Dendritic cell treated with granulocyte-macrophage colony-stimulating factor and Interleukin-4, amounts not matched to agents 40 ng/mL and 50 ng/mL, for 4 days (primary cell): ENCODE measurements around the gene CDH18.

ENCODE experiments used
- H3K27ac Mint-ChIP-seq: one replicate; pipeline ENCODE4 v1.8.0; 2022; ENCODE audit warnings: mild to moderate bottlenecking, mixed read lengths
- H3K27me3 Mint-ChIP-seq: one replicate; pipeline ENCODE4 v1.8.0; 2022; ENCODE audit warnings: mild to moderate bottlenecking, mixed read lengths
- H3K36me3 Mint-ChIP-seq: one replicate; pipeline ENCODE4 v1.8.0; 2022; ENCODE audit warnings: low read depth, mixed read lengths
- H3K4me1 Mint-ChIP-seq: one replicate; pipeline ENCODE4 v1.8.0; 2022; ENCODE audit warnings: low read depth, mixed read lengths
- H3K4me3 Mint-ChIP-seq: one replicate; pipeline ENCODE4 v1.8.0; 2022; ENCODE audit warnings: mild to moderate bottlenecking, moderate library complexity, mixed read lengths
- H3K9me3 Mint-ChIP-seq: one replicate; pipeline ENCODE4 v1.8.0; 2022; ENCODE audit warnings: mixed read lengths
- intact Hi-C: fragments of 100-400 bp; cut with micrococcal nuclease; formaldehyde crosslinking; loops from one replicate; pipeline ENCODE4 v1.15.0; 2022

CDH18 gene

DNA sequence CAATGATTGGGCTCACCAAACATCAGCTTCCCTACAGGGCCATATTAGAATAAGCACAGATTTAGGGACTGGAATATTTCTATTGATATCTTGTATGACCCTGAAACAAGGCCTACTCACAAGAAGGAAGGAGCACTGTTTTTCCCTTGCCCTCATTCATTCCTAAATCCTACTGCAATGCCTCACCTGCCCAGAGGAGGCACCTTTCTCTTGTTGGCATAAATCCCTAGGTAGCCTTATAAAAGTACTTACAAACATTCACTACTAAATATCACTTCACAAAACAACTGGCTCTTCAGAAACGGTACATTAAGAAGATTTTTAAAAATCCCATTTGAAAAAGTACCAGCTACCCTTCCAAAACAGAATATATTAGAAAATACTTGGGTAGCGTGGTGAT, 449.4 kb downstream of the CDH18 start:
- Mint-ChIP-seq H3K4me3 (no peak overlapping the region), H3K36me3 (no peaks in the 10 kb centered on the region), H3K27ac (no peak overlapping the region), H3K4me1 (no peaks in the 10 kb centered on the region), H3K27me3 (no peaks in the 10 kb centered on the region), H3K9me3 (peaks cover 14% of the 10 kb centered on the region)
- intact Hi-C loops = no loop called here

DNA sequence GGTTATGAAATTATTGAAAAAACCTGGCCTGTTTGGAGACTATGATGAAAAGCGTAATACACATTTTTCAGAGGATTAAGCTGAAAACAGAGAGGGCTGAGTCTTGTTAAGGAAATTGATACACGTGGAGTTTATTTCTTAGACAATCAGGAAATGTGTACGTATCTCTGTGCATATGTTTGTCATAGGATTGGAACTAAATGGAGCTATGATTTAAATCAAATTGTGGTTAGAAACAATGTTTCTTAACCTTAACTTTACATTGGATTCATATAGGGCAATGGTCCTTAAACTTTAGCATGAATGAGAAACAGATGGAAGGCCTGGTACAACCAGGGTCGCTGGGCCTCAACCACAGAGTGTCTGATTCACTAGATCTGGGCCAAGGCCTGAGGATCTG, 451.6 kb downstream of the CDH18 start:
- Mint-ChIP-seq H3K36me3 (no peaks in the 10 kb centered on the region), H3K4me3 (no peak overlapping the region), H3K9me3 (peaks cover 20% of the 10 kb centered on the region), H3K27ac (no peak overlapping the region), H3K4me1 (no peaks in the 10 kb centered on the region), H3K27me3 (no peaks in the 10 kb centered on the region)
- intact Hi-C loops = no loop called here

DNA sequence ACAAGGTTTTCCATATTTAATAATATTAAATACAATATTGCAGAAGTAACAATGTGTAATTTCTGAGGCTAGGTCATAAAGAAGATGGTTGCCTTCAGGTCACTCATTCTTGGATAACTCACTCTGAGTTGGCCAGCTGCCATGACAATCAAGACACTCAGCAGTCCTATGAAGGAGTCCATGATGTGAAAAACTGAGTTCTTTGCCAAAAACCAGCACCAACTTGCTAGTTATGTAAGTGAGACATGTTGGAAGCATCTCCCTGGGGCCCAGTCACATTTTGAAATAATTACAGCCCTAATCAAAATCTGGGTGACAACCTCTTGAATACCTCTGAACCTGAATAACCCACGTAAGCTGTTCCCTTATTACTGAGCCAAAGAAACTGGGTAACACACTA, 453.2 kb downstream of the CDH18 start:
- intact Hi-C loops = no loop called here
- H3K4me3 Mint-ChIP-seq = no peak overlapping the region

GRCh38 chr5:19532936-19533335, 455.1 kb downstream of the CDH18 start:
- intact Hi-C loops = no loop called here
- Mint-ChIP-seq H3K9me3 (peaks cover 16% of the 10 kb centered on the region), H3K4me3 (no peak overlapping the region), H3K27me3 (no peaks in the 10 kb centered on the region), H3K4me1 (no peaks in the 10 kb centered on the region), H3K27ac (no peak overlapping the region), H3K36me3 (no peaks in the 10 kb centered on the region)

More for the DNA sequence above, 453.2 kb downstream of the CDH18 start:
- H3K9me3 Mint-ChIP-seq = peaks cover 16% of the 10 kb centered on the region
- H3K27ac Mint-ChIP-seq = no peak overlapping the region
- H3K4me1 Mint-ChIP-seq = no peaks in the 10 kb centered on the region
- H3K27me3 Mint-ChIP-seq = no peaks in the 10 kb centered on the region
- no peaks in the 10 kb centered on the region for H3K36me3 Mint-ChIP-seq

GRCh38 chr5:19531374-19531952, 456.5 kb downstream of the CDH18 start:
- Mint-ChIP-seq H3K27me3 (no peaks in the 10 kb centered on the region), H3K27ac (no peak overlapping the region), H3K4me1 (no peaks in the 10 kb centered on the region), H3K36me3 (no peaks in the 10 kb centered on the region), H3K4me3 (no peak overlapping the region), H3K9me3 (peaks cover 16% of the 10 kb centered on the region)
- intact Hi-C loops = no loop called here

GRCh38 chr5:19519448-19519847, 468.6 kb downstream of the CDH18 start:
- Mint-ChIP-seq H3K27me3 (no peaks in the 10 kb centered on the region), H3K36me3 (no peaks in the 10 kb centered on the region), H3K9me3 (peaks cover 9% of the 10 kb centered on the region), H3K4me3 (no peak overlapping the region), H3K4me1 (no peaks in the 10 kb centered on the region), H3K27ac (no peak overlapping the region)
- intact Hi-C loops = no loop called here

- Mint-ChIP-seq H3K27ac (no peak overlapping the region), H3K36me3 (no peaks in the 10 kb centered on the region), H3K4me1 (no peaks in the 10 kb centered on the region), H3K9me3 (no peaks in the 10 kb centered on the region), H3K27me3 (no peaks in the 10 kb centered on the region), H3K4me3 (no peak overlapping the region)
- intact Hi-C loops = no loop called here
Observed at GRCh38 chr5:19498852-19499251, 489.1 kb downstream of the CDH18 start.

GRCh38 chr5:19497229-19497815, 490.7 kb downstream of the CDH18 start:
- Mint-ChIP-seq H3K9me3 (no peaks in the 10 kb centered on the region), H3K27me3 (no peaks in the 10 kb centered on the region), H3K4me3 (no peak overlapping the region), H3K4me1 (no peaks in the 10 kb centered on the region), H3K36me3 (no peaks in the 10 kb centered on the region), H3K27ac (no peak overlapping the region)
- intact Hi-C loops = no loop called here

DNA sequence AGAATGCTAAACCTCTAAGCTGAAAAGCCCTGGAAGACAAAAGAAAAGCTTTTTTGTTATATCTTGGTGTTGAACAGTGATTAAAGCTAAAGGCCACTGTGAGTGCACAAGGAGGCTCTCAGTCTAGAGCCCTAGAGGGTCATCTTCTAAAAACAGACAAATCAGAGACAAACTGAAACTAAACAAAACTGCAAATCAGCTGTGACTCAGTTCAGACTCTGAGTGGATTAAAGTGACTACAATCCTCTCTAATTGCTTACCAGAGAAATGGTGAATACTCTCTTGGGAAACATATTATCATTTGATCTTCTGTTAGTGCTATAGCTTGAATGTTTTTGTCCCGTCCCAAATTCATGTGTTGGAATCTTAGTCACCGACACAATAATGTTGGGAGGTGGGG, 491.9 kb downstream of the CDH18 start:
- intact Hi-C loops = no loop called here
- no peaks in the 10 kb centered on the region for H3K4me1 Mint-ChIP-seq
- H3K9me3 Mint-ChIP-seq = no peaks in the 10 kb centered on the region
- no peaks in the 10 kb centered on the region for H3K36me3 Mint-ChIP-seq
- no peak overlapping the region for H3K4me3 Mint-ChIP-seq
- H3K27ac Mint-ChIP-seq = no peak overlapping the region
- H3K27me3 Mint-ChIP-seq = no peaks in the 10 kb centered on the region

- Mint-ChIP-seq H3K4me1 (no peaks in the 10 kb centered on the region), H3K9me3 (no peaks in the 10 kb centered on the region), H3K4me3 (no peak overlapping the region), H3K27ac (no peak overlapping the region), H3K27me3 (no peaks in the 10 kb centered on the region), H3K36me3 (no peaks in the 10 kb centered on the region)
- intact Hi-C loops = no loop called here
Observed at GRCh38 chr5:19492861-19493260, 495.1 kb downstream of the CDH18 start.

DNA sequence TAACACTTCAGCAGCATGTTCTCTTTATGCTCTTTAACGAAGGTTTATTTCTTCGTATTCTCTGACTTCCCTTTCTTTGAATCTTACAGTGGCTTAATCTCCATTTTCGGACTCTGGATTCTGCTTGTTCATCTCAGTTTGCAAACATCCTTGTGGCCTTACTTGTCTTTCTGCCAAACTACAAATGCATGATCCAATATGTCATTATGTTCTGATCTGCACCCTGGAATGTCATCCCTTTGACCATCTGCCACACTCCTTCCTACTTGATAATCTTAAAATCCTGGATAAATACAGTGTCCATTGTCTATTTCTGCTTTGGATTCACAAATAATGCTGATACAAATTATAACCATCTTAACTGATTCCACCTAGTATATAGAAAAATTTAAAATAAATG, 499.2 kb downstream of the CDH18 start:
- Mint-ChIP-seq H3K9me3 (peaks cover 22% of the 10 kb centered on the region), H3K4me3 (no peak overlapping the region), H3K27me3 (no peaks in the 10 kb centered on the region), H3K27ac (no peak overlapping the region), H3K36me3 (no peaks in the 10 kb centered on the region), H3K4me1 (no peaks in the 10 kb centered on the region)
- intact Hi-C loops = no loop called here

DNA sequence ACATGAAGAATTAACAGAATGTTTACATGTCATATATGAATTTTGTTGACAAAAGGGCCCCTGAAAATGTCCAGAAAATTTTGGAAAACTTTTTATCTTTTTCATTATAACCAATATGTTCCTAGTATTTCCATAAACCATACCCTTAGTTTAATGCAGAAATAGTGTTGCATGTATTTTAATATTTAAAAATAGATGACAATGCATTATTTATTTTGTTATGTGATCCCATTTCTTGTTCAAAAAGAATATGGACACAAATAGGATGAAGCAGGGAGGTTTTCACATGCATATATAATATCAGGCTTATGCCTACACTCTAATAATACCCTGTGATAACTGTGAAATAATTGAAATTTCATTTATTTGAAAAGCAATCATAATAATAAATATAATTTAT, 500.5 kb downstream of the CDH18 start:
- H3K36me3 Mint-ChIP-seq = no peaks in the 10 kb centered on the region
- no peaks in the 10 kb centered on the region for H3K27me3 Mint-ChIP-seq
- H3K9me3 Mint-ChIP-seq = peaks cover 32% of the 10 kb centered on the region
- intact Hi-C loops = no loop called here
- H3K4me3 Mint-ChIP-seq = no peak overlapping the region
- H3K4me1 Mint-ChIP-seq = no peaks in the 10 kb centered on the region
- H3K27ac Mint-ChIP-seq = no peak overlapping the region

GRCh38 chr5:19479562-19479961, 508.4 kb downstream of the CDH18 start:
- Mint-ChIP-seq H3K4me1 (no peaks in the 10 kb centered on the region), H3K4me3 (no peak overlapping the region), H3K27me3 (no peaks in the 10 kb centered on the region), H3K9me3 (peaks cover 48% of the 10 kb centered on the region), H3K27ac (no peak overlapping the region), H3K36me3 (no peaks in the 10 kb centered on the region)
- intact Hi-C loops = no loop called here

DNA sequence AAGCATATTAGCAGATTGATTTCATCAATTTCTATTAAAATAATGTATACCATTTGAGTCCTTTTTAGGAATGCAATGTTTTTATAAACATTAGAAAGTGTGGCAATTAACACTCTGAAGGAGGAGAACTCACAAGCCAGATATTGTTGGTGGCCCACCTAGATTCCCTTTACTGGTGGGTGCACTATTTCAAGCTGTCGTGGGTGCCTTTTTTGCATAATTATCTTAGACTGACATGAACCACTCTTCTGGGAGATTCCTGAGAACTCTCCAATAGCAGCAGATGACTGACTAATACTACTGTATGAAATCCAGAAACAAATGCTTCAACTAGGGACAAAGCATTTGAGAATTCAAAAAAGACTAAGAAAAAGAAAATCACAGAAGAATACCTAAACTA, 526.0 kb downstream of the CDH18 start:
- H3K36me3 Mint-ChIP-seq = no peaks in the 10 kb centered on the region

DNA sequence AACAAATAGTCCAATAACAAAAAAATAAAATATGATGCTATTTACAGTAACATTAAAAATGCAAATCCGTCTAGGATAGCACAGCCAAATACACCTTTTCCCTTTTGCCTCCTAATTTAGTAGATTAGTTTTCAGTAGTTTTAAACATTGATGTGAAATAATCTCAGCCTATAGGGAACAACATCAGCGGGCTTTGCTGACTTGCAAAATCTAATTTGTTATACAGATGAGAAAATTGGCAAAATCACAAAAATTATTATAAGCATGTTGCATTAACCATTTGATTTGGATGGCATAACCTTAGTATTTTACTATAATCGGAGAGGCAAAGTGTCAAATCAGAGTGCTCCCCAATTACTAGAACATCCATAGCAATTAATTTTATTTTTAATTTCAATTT, 563.5 kb downstream of the CDH18 start:
- intact Hi-C loops = no loop called here
- Mint-ChIP-seq H3K36me3 (no peaks in the 10 kb centered on the region), H3K27ac (no peak overlapping the region), H3K9me3 (no peaks in the 10 kb centered on the region), H3K27me3 (no peaks in the 10 kb centered on the region), H3K4me1 (no peaks in the 10 kb centered on the region), H3K4me3 (no peak overlapping the region)

More for the DNA sequence above, 526.0 kb downstream of the CDH18 start:
- Mint-ChIP-seq H3K27me3 (no peaks in the 10 kb centered on the region), H3K4me3 (no peak overlapping the region), H3K4me1 (no peaks in the 10 kb centered on the region), H3K9me3 (no peaks in the 10 kb centered on the region), H3K27ac (no peak overlapping the region)
- intact Hi-C loops = no loop called here
